SK-MEL-5 (cell line): ENCODE results near the gene PTPRT. TPM values are rescaled to one million over a fixed set of nuclear protein-coding genes. Genes with fewer than 3 reads are reported as not detected.

Experiments
- DNase-seq: peaks from one replicate; pipeline ENCODE4 v3.0.0-alpha.2; 2016; ENCODE audit warnings: low read depth, low spot score
- in situ Hi-C: cut with HindIII; loops from 2 replicates; pipeline ENCODE4 v1.10.0; 2016; ENCODE audit warnings: low sequenced_read_pairs, high pct_unique_total_duplicates, low pct_unique_long_range_greater_than_20kb
- total RNA-seq: library from RNA; depleted of rRNA; stranded (reverse); fragments of >200 nt; shearing (Covaris generic); gene quantifications from 2 replicates; pipeline ENCODE4 v1.2.3, GENCODE V29; 2014

Gene PTPRT
- total RNA-seq, 1 experiment from 2014 or later = not detected

DNA sequence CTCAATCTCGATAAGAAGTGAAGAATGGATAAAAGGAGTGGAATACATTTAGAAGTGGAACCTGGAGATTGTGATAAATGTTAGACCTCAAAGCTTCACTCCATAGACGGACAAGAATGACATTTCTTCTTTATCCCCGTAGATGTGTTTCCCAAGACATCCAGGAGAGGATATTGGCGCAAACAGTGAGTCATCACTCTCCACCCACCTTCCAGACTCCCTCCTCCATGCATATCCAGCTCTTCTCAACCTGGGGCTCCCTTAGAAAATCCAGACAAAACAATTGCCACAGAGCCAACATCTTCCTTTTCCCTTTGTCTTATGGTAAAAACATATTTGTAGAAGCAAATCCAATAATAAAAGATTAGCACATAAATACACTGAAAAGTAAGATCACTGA lies 586.1 kb downstream of the PTPRT start:
- in situ Hi-C loops = no loop called here
- DNase-seq = no peak

DNA sequence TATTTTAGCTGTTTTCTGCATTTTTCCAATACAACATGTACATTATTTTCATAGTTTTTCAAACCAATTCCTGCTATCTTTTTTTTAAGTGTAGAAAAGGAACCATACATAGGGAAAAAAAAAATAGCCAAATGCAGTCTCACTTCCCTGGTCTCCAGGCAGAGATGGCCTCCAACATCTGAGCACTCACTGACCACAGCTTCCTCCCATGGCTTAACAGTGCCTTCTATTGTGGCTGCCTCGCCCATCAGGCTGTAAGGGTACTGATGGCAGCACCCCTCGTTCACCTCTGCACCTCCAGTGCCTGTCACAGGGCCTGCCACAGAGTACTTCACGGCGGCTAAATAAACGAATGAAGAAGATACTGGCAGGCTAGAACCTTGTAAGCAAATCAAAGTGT lies 591.1 kb downstream of the PTPRT start:
- in situ Hi-C loops = no loop called here
- DNase-seq = no peak

DNA sequence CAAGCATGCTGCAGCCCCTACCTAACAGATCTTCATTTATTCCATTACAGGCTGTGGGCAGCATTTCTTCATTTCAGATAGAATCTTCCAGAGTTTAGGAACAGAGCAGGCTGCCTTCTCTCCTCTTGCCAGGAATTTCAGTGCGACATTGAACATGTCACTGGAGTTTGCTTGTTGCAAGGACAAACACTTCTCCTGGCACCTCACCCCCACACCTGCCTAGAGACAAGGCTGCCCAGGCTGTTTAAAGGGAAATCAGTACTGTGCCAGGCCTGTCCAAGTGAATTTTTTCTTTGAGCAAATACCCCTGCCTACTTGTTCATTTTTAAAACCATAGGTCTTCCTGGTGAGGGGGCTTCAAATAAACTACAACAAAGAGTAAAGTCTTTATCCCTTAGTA lies 594.1 kb downstream of the PTPRT start:
- DNase-seq = no peak
- in situ Hi-C loops = no loop called here

DNA sequence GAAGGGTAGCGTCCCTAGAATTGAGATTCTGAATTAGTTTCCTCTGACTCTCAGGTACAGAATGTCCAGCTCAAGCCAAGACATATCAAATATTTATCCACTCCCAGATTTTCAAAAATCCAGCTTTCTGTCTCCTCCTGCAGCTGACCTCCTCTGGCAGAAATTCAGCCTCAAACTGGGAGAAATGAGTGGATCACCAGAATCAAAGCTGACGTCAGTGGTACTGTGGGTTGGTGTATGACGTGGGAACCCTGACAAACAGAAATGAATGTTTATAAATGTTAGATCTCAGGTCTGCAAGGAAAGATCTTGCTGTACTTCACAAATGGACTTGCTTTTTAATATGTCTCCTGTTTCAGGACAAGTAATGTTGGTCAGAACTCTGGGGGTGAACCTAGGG lies 595.0 kb downstream of the PTPRT start:
- in situ Hi-C loops = no loop called here
- no peak for DNase-seq

DNA sequence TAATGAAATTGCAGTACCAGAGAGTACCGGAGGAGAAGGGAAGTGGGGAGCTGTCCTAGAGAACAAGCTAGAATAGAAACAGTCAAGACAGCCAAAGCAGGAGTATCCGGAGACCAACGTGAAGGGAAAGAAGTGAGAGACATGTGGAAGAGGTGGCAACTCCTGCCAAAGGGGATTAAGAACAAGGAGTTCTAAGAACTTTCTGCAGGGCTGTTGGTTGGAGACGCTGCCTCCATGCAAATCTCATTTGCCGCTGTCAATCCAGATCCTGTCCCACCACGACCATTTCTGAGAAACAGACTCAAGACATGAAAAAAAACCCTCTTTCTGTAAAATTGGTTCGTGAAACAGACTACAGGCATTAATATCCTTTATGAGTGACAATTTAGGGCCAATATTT lies 595.7 kb downstream of the PTPRT start:
- DNase-seq = no peak
- in situ Hi-C loops = no loop called here

DNA sequence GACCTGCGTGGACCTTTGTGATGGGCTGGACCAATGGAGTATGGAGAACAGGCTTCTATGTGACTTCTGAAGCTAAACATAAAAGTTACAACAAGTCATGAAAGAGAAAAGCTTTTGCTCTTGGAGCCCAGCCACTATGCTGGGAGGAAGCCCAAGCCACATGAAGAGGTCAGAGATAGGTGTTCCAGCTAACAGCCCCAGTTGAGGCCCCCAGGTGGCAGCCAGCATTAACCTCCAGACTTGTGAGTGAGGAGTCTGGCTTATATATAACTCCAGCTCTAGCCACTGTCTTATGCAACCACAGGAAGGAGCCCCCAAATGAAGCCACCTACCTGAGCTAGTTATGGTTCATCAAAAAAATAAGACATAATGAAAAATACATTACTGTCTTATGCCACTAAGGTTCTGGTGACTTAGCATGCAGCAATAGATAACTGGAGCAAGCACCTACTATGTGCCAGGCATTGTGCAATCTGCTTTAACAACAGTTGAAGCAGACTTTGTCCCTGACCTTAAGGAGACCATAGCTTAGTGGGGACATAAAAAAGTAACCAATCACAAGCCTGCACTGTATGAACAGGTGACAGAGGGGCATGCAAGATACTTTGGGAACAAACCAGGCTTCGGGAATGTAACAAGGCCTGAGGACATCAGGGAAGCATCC lies 599.6 kb downstream of the PTPRT start:
- DNase-seq = no peak
- in situ Hi-C loops = no loop called here

DNA sequence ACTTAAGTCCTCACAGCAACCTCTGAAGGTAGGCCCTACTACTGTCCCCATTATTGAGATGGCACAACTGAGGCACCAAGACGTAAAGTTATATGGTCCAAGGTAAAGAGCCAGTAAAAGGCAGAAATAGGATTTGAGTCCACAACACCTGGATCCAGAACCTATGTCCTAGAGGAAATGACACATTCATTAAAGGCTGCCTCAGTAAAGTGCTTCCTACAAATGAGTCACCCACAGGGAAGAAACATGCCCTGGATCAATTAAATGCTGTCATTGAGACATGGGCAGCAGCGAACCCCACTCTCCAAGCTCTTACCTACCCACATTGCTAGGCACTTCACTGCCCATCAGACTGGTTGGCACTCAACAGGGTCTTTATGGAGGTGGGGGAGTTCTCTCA lies 600.9 kb downstream of the PTPRT start:
- in situ Hi-C loops = no loop called here
- no peak for DNase-seq

DNA sequence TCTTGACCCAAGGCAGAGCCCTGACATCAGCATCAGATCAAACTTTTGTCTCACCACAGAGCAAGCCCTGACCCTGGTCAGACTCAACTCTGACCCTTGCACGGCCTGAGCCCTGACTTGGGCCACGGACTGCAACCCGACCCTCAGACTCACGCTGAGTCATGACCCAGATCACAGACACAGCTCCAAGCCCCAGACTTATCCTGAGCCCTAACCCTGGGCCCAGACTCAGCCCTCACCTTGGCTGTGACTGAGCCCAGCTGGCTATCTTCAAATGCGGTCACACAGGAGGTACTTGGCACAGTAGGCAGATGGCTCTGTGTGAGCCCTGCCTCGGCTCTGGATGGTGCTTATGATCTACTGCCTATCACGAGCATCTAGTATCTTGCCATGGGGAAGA lies 602.3 kb downstream of the PTPRT start:
- DNase-seq = no peak
- in situ Hi-C loops = no loop called here

DNA sequence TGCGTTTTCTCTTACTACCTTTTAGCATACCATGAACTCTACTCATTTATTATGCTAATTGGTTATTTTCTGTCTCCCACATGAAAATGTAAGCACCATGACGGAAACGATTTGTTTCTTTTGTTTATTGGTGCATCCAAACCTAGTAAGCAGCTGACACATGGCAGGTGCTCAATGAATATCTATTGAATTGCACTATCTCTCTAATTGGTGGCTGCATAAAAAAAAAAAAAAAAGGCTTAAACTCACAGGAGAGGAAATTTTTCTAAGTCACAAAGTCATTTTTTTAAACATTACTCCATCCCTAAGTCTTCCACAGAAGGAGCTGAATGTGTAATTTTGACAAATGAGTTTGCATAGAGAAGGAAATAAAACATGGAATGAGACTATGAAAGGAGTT lies 608.4 kb downstream of the PTPRT start:
- DNase-seq = no peak
- in situ Hi-C loops = no loop called here

DNA sequence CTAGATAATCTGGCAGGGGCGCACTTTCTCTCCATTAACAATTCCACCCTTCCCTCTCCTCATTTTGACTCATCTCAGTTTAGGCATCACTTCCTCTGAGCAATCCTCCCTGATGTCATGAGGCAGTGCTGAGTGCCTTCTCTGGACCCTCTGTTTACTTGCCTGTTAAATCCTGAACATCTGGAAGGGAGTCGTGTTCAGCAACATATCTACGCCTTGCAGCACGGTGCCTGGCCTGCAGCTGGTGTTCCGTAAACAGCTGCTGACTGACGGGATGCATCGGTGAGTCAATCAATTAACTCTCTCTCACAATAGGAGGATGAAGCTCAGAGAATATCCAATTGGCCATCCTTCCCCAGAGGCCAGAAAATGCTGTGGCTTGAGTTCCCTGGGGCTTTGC lies 613.5 kb downstream of the PTPRT start:
- in situ Hi-C loops = no loop called here
- DNase-seq = no peak

DNA sequence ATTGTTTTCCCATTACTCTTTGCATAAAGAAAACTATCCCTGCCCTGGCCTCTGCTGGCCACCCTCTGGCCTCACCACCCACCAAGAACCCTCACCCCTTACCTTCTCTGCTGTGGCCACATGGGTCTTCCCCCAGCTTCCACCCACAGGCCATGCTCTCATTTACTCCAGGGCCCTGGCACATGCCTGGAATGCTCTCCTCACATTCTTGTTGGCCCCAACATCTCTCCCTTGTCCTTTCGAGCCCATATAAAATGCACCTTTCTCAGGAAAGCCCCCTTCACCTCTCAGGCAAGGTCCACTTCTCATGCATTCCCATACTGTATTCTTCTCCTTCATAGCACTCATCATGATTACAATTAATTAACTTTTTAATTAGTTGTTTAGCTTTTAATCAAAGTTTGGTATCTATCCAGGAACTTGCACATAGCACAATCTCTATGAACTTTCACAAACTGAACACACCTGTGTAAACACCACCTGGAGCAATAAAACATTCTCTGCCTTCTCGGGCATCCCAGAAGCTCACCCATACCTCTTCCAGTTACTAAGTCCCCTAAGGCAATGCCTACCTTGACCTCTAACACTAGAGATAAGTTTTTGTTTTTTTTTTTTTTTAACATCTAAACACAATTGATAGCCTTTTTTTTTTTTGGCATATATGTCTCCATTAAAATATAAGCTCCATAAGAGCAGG lies 617.2 kb downstream of the PTPRT start:
- DNase-seq = no peak
- in situ Hi-C loops = no loop called here

DNA sequence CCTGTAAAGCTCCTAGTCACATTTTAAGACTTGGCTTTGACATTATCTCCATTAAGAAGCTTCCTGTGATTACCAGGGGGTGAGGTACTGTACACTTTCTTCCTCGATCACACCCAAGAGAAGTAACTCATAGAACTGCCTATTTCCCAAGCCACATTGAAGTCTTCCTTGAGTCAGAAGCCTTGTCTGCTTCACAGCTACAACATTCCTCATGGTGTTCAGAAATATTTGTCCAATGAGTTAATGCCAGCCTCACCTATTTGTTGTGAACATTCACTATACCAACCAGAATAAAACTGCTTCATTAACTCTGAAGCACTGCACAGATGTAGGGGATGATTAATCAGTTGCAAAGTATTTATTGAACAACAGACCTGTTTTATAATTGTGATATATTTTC lies 622.3 kb downstream of the PTPRT start:
- in situ Hi-C loops = no loop called here
- no peak for DNase-seq

DNA sequence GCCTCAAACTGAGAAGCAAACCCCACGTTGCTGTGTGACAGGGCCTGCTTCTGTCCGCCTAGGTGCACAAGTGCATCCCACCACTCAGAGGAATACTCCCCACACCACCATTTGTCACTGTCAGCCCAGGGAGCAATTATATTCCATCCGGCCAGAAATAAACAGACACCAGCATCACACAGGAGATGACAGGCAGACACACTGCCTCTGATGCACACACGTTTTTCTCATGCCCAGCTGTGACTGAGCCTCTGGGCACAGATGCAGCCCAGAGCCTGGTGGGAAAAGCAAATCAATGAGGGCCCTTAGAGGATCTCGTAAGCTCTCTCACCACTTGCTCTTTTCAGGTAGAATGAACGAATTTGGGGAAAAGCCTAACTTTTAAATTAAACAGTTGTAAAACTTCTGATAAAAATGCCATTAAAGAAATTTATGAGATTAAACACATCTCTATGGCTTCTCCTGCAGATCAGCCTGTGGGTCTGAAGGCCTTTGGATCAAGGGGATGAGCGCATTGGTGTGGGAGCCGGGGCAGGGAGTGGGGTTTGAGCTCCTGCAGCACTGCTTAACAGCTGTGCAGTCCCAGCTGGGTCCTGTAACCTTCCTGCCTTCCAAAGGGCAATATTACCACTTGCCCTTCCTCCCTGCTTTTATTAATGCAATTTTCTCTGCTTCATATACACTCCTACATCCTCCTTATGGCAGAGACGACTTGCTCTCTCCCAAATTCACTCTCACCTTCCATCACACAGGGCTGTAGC lies 624.3 kb downstream of the PTPRT start:
- in situ Hi-C loops = no loop called here
- DNase-seq = no peak

DNA sequence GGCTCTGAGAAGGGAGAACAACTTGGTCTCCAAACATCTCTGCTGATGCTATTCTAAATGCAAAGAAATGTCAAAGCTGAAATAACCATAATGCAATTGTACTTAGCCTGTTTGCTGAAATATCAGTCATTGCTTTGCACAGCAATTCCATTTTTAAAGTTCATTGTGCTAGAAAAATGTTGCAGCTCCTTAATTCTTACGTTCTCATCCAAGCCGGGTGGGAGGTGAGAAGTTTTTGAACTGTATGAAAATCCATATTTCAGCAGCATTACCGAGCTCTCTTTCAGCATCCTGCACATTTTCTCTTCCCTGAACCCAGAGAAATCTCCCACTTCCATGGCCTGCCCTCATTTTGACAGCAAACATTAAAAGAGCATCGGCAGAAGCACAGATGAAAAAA lies 630.0 kb downstream of the PTPRT start:
- in situ Hi-C loops = no loop called here
- no peak for DNase-seq

DNA sequence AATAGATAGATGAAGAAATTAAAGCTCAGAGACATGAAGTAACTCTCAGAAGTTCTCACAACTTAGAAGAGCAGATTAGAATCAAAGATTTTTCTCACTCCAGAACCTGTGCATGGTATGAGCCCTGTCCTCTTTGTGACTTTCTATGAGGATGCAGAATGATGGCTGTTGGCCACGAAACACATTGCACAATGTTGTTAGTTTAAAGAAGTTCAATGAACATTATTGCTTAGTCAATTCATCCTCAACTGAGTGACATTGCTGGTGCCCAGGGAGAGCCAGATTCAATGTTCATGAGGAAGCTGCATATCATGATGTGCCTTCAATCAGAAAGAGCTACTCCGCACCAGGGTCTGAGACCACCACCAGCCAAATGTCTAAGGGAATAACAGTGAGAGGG lies 633.1 kb downstream of the PTPRT start:
- DNase-seq = no peak
- in situ Hi-C loops = no loop called here

DNA sequence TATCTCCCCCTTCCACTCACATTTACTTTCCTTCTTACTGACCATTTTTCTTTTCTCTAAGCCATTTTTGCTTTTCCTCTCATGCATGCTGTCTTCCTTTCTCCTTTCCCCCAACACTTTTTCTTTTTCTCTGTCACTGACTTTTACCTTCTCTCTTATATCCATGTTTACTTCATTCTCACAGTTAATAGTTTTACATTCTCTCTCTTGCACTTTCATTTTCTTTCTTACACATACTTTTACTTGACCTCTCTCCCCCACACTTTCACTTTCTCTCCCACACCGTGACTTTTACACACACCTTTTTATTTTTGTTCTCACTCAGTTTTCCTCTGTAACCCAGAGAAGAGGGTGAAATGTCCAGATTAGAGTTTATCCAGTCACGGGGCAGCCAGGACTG lies 636.3 kb downstream of the PTPRT start:
- DNase-seq = no peak
- in situ Hi-C loops = no loop called here

DNA sequence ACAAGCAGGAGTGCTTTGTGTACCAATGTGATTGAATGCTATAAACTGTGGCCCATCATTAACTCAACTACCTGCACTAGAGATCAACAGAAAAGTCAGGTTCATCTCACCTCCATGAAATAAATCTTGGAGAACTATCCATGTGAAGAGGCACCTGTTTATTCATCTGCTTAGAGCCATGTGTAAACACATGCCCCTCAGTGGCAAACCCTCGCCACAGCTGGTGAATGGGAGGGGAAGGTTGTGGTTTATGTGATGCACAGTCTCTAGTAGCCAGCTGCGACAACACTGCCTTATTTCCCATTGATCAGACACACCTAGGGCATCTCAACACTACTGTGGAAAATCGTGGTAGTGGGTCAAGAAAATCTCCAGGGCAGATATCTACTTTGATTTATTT lies 640.2 kb downstream of the PTPRT start:
- DNase-seq = no peak
- in situ Hi-C loops = no loop called here

DNA sequence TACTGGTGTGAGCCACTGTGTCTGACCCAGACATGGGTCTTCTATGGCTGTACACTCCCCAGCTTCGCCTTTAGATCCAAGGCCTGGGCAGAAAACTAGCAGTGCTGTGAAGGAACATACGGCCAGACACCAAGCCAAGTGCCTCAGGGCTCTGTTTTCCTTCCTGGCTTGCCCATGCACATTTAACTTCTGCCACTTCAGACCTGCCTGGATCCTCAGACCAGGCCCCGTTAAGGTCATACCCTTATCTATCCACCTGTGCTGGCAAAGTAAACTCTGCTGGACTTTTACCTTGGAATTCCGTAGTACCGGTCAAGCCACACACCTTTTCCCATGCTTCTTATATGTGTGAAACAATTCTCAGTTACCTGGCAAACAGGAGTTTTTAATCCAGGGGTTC lies 644.8 kb downstream of the PTPRT start:
- in situ Hi-C loops = no loop called here

DNA sequence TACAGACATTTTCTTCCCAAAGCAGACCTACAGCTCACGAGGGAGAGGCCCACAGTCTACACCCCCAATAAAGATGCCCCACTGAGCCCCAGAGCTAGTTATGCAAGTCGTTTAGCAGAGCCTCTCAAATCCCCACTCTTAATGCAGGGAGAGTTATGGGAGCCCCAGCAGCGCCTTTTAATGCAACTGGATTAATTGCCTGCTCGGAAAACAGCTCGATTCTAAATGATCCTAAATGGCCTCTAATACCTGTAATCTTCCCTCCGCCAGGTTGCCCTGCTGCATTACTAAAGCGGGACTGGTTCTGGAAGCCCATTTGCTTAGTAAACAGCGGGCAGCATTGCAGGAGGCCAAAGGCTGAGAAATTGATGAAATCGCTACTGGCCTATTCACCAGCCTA lies 656.9 kb downstream of the PTPRT start:
- no peak for DNase-seq
- in situ Hi-C loops = no loop called here

More for the DNA sequence above, 644.8 kb downstream of the PTPRT start:
- no peak for DNase-seq
